Astrocyte (in vitro differentiated cells and primary cell): ENCODE results near the gene PACS2. TPM values are rescaled to one million over a fixed set of nuclear protein-coding genes. Genes with fewer than 3 reads are reported as not detected.
"Not testable (repeated sequence)": the region's sequence is repeated elsewhere in the genome, so short reads cannot be mapped to it uniquely, and the experiment has no call there.

Source experiments
- DNase-seq: peaks from one replicate; pipeline ENCODE4 v3.0.0-alpha.2; 2010; ENCODE audit warnings: low read depth
- FAIRE-seq: peaks from 2 replicates; lab custom pipeline; 2011; peaks lifted over from hg19 to GRCh38; lab: Jason Lieb, UNC
- H2AFZ ChIP-seq: 2 replicates; pipeline ENCODE4 v1.6.0; 2012; ENCODE audit warnings: low read depth, low read length, inconsistent platforms
- H3K27ac ChIP-seq: 2 replicates; pipeline ENCODE4 v1.5.1; 2011; ENCODE audit warnings: low read depth, low read length, inconsistent platforms
- H3K27me3 ChIP-seq: 2 replicates; pipeline ENCODE4 v1.6.0; 2011; ENCODE audit warnings: low read length, inconsistent platforms; ENCODE audit not compliant: insufficient read depth
- H3K36me3 ChIP-seq: 2 replicates; pipeline ENCODE4 v1.5.1; 2011; ENCODE audit warnings: low read length, inconsistent platforms; ENCODE audit not compliant: insufficient read depth
- H3K4me1 ChIP-seq: 2 replicates; pipeline ENCODE4 v1.5.1; 2011; ENCODE audit warnings: low read length, inconsistent platforms; ENCODE audit not compliant: insufficient read depth
- H3K4me2 ChIP-seq: 2 replicates; pipeline ENCODE4 v1.6.0; 2012; ENCODE audit warnings: low read length, inconsistent platforms
- H3K4me3 ChIP-seq: 2 replicates; pipeline ENCODE4 v1.5.1; 2011; ENCODE audit warnings: low read depth, mild to moderate bottlenecking, low read length, inconsistent platforms; ENCODE audit not compliant: insufficient read depth
- H3K79me2 ChIP-seq: 2 replicates; pipeline ENCODE4 v1.6.0; 2012; ENCODE audit warnings: mild to moderate bottlenecking, low read length, inconsistent platforms; ENCODE audit not compliant: insufficient read depth
- H3K9ac ChIP-seq: 2 replicates; pipeline ENCODE4 v1.6.0; 2012; ENCODE audit warnings: mild to moderate bottlenecking, low read length, inconsistent platforms
- H3K9me3 ChIP-seq: 2 replicates; pipeline ENCODE4 v1.5.1; 2012; ENCODE audit warnings: low read depth, mild to moderate bottlenecking, low read length, inconsistent platforms; ENCODE audit not compliant: insufficient read depth
- H4K20me1 ChIP-seq: 2 replicates; pipeline ENCODE4 v1.6.0; 2012; ENCODE audit warnings: low read length, inconsistent platforms; ENCODE audit not compliant: insufficient read depth
- H3K27ac Mint-ChIP-seq: one replicate; pipeline ENCODE4 v1.8.0; 2021; ENCODE audit warnings: mild to moderate bottlenecking, mixed read lengths; ENCODE audit not compliant: unreplicated experiment
- H3K27me3 Mint-ChIP-seq: one replicate; pipeline ENCODE4 v1.8.0; 2021; ENCODE audit warnings: low read depth, mixed read lengths; ENCODE audit not compliant: unreplicated experiment
- H3K36me3 Mint-ChIP-seq: one replicate; pipeline ENCODE4 v1.8.0; 2021; ENCODE audit warnings: low read depth, mixed read lengths; ENCODE audit not compliant: unreplicated experiment
- H3K4me1 Mint-ChIP-seq: one replicate; pipeline ENCODE4 v1.8.0; 2021; ENCODE audit warnings: low read depth, mixed read lengths; ENCODE audit not compliant: unreplicated experiment
- H3K4me3 Mint-ChIP-seq: one replicate; pipeline ENCODE4 v1.8.0; 2021; ENCODE audit warnings: mild to moderate bottlenecking, moderate library complexity, mixed read lengths; ENCODE audit not compliant: unreplicated experiment
- H3K9me3 Mint-ChIP-seq: one replicate; pipeline ENCODE4 v1.8.0; 2021; ENCODE audit warnings: mild to moderate bottlenecking, mixed read lengths; ENCODE audit not compliant: unreplicated experiment
- EZH2 ChIP-seq: IDR thresholded peaks from 2 replicates; pipeline ENCODE4 v1.6.1; 2012; ENCODE audit warnings: mild to moderate bottlenecking, low read length, inconsistent platforms; ENCODE audit not compliant: insufficient read depth
- total RNA-seq: library from RNA; stranded (reverse); gene quantifications from 2 replicates; pipeline ENCODE4 v1.2.1, GENCODE V29; 2021
- TF ChIP-seq, protein P1 (sequence below): IDR thresholded peaks from 2 replicates; pipeline ENCODE4 v1.5.1; 2011; ENCODE audit warnings: low read depth, mild to moderate bottlenecking, inconsistent platforms, low read length, moderate library complexity; ENCODE audit not compliant: insufficient read depth

The PACS2 gene
- total RNA-seq, 1 donor from 2014 or later = 51.0 TPM

DNA sequence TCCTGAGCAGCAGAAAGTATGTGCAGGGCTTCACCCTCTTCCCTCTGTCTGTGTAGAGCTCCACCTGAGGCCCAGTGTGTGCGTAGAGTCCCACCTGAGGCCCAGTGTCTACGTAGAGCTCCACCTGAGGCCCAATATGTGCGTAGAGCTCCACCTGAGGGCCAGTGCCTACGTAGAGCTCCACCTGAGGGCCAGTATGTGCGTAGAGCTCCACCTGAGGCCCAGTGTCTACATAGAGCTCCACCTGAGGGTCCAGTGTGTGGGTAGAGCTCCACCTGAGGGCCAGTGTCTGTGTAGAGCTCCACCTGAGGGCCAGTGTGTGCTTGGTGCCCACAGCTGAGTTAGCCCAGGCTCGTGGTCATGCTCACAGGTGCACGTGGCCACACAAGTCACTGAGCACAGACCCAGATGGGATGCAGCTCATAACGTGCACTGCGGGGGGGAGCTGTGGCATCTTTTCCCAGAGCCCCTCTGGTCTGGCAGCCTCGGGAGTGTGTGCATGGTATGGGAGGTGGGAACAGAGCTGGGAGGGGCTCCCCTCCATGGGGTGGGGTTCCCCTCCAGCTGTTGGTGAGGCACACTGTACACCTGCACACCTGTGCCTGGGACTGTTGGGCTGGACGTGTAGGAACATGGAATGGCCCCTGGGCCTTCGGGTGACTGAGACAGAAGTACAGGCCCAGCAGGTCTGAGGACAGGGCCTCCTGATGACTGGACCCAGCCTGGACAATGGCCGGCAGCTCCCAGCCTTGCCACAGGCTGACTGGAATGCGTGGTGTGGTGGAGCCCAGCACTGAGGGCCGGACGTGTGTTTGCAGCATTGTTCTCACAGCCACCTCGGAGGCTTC lies 20.1 kb downstream of the PACS2 start:
- Histone ChIP-seq H3K9ac (no peak overlapping the region), H3K79me2 (peaks cover 81% of the 10 kb centered on the region), H3K27ac (no peak overlapping the region), H2AFZ (no peak overlapping the region), H3K4me1 (peaks cover 6% of the 10 kb centered on the region), H3K4me3 (no peak overlapping the region), H4K20me1 (peaks cover 90% of the 10 kb centered on the region), H3K27me3 (no peaks in the 10 kb centered on the region), H3K4me2 (no peak overlapping the region), H3K36me3 (no peaks in the 10 kb centered on the region), H3K9me3 (no peaks in the 10 kb centered on the region)
- no peak overlapping the region for H3K4me3 Mint-ChIP-seq
- no peaks in the 10 kb centered on the region for H3K27me3 Mint-ChIP-seq
- no peak overlapping the region for H3K27ac Mint-ChIP-seq
- no peak for TF ChIP-seq EZH2
- H3K4me1 Mint-ChIP-seq = peaks cover 2% of the 10 kb centered on the region
- H3K9me3 Mint-ChIP-seq = no peaks in the 10 kb centered on the region
- DNase-seq (no peak), FAIRE-seq (no peak)
- H3K36me3 Mint-ChIP-seq = no peaks in the 10 kb centered on the region

DNA sequence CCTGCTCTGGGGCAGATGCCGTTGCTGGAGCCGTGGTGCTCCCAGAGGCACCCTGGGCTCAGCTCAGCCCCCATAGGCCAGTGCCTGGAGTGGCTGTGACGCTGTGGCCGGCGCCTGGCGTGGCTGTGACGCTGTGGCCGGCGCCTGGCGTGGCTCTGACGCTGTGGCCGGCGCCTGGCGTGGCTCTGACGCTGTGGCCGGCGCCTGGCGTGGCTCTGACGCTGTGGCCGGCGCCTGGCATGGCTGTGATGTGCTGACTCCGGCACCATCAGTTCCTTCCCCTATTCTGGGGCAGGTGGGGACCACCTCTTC lies 20.6 kb downstream of the PACS2 start:
- not testable (repeated sequence) for H3K27ac Mint-ChIP-seq, H3K27ac ChIP-seq, H3K9ac ChIP-seq, H3K36me3 ChIP-seq, H3K4me1 Mint-ChIP-seq, H3K4me1 ChIP-seq, H3K27me3 ChIP-seq, FAIRE-seq, H3K9me3 Mint-ChIP-seq, H3K4me3 Mint-ChIP-seq, H3K9me3 ChIP-seq, H3K27me3 Mint-ChIP-seq, H3K4me2 ChIP-seq, H3K36me3 Mint-ChIP-seq, H3K4me3 ChIP-seq, H2AFZ ChIP-seq, DNase-seq
- peaks cover 91% of the 10 kb centered on the region for H4K20me1 ChIP-seq
- peaks cover 78% of the 10 kb centered on the region for H3K79me2 ChIP-seq

DNA sequence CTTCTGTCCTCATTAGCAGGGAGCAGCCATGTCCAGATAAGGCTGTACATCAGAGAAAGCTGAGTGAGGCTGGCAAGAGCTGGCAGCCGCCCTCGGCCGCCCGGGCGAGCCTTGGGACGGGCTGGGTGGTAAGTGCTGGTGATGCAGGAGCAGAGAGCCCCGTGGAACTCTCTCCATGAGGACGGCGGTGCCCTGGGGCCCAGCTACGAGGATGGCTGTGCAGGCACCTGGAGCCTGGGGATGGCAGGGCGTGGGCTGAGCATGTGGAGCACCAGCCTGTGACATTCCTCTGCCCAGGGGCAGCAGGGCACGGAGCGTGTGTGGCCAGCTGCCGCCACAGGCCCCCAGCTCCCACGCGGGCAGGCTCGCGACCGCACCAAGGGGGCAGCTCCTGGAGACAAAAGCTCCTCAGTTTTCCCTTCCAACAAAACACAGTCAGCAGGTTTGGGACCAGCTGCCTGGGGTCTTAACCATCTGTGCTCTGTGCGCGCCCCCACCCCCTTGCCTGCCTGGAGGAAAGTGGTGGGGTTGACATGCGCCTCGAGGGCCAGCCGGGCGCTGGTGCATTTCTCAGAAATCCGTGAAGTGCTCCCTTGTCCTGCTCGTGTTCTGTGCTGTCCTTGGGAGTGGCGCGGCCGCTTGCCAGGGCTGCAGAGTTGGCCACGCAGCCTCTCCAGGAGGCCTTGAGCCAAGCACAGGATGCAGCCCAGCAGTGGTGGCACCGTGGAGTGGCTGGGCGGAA lies 21.4 kb downstream of the PACS2 start:
- no peaks in the 10 kb centered on the region for H3K36me3 Mint-ChIP-seq
- no peak overlapping the region for H2AFZ ChIP-seq
- peaks cover 3% of the 10 kb centered on the region for H3K4me1 Mint-ChIP-seq
- H3K27ac ChIP-seq = no peak overlapping the region
- H3K36me3 ChIP-seq = no peaks in the 10 kb centered on the region
- peaks cover 91% of the 10 kb centered on the region for H4K20me1 ChIP-seq
- no peak overlapping the region for H3K27ac Mint-ChIP-seq
- TF ChIP-seq EZH2 = no peak
- TF ChIP-seq, protein P1, sequence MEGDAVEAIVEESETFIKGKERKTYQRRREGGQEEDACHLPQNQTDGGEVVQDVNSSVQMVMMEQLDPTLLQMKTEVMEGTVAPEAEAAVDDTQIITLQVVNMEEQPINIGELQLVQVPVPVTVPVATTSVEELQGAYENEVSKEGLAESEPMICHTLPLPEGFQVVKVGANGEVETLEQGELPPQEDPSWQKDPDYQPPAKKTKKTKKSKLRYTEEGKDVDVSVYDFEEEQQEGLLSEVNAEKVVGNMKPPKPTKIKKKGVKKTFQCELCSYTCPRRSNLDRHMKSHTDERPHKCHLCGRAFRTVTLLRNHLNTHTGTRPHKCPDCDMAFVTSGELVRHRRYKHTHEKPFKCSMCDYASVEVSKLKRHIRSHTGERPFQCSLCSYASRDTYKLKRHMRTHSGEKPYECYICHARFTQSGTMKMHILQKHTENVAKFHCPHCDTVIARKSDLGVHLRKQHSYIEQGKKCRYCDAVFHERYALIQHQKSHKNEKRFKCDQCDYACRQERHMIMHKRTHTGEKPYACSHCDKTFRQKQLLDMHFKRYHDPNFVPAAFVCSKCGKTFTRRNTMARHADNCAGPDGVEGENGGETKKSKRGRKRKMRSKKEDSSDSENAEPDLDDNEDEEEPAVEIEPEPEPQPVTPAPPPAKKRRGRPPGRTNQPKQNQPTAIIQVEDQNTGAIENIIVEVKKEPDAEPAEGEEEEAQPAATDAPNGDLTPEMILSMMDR = no peak
- H3K4me2 ChIP-seq = no peak overlapping the region
- H3K9me3 ChIP-seq = no peaks in the 10 kb centered on the region
- no peak overlapping the region for H3K4me3 Mint-ChIP-seq
- H3K4me1 ChIP-seq = peaks cover 2% of the 10 kb centered on the region
- no peaks in the 10 kb centered on the region for H3K27me3 ChIP-seq
- no peaks in the 10 kb centered on the region for H3K27me3 Mint-ChIP-seq
- DNase-seq (no peak), FAIRE-seq (no peak)
- H3K9me3 Mint-ChIP-seq = no peaks in the 10 kb centered on the region
- no peak overlapping the region for H3K9ac ChIP-seq
- no peak overlapping the region for H3K4me3 ChIP-seq
- H3K79me2 ChIP-seq = peaks cover 70% of the 10 kb centered on the region
